H9 (cell line): ENCODE results near the gene MORN3. TPM values are rescaled to one million over a fixed set of nuclear protein-coding genes. Genes with fewer than 3 reads are reported as not detected.

Source experiments
- DNase-seq: peaks from one replicate; pipeline ENCODE4 v3.0.0-alpha.2; 2017
- H2AFZ ChIP-seq: one replicate; pipeline ENCODE4 v1.6.1; 2013; ENCODE audit warnings: mild to moderate bottlenecking, low read length, control low read depth, moderate library complexity
- H2AK5ac ChIP-seq: 2 replicates; pipeline ENCODE4 v1.6.1; 2013; ENCODE audit warnings: low read length, control low read depth, mixed read lengths; ENCODE audit not compliant: insufficient read length
- H2BK120ac ChIP-seq: one replicate; pipeline ENCODE4 v1.6.1; 2013; ENCODE audit warnings: low read depth, mild to moderate bottlenecking, low read length, control low read depth, inconsistent platforms; ENCODE audit not compliant: poor library complexity, severe bottlenecking
- H2BK12ac ChIP-seq: 2 replicates; pipeline ENCODE4 v1.6.1; 2013; ENCODE audit warnings: low read length, control low read depth, mixed read lengths, low read depth; ENCODE audit not compliant: insufficient read length
- H2BK15ac ChIP-seq: 2 replicates; pipeline ENCODE4 v1.6.1; 2013; ENCODE audit warnings: low read depth, low read length, control low read depth
- H2BK20ac ChIP-seq: one replicate; pipeline ENCODE4 v1.6.1; 2013; ENCODE audit warnings: low read depth, mild to moderate bottlenecking, low read length, control low read depth, inconsistent platforms; ENCODE audit not compliant: poor library complexity, severe bottlenecking
- H2BK5ac ChIP-seq: 2 replicates; pipeline ENCODE4 v1.6.1; 2013; ENCODE audit warnings: low read length, control low read depth, mixed read lengths; ENCODE audit not compliant: insufficient read length
- H3K14ac ChIP-seq: 2 replicates; pipeline ENCODE4 v1.6.1; 2013; ENCODE audit warnings: low read length, control low read depth; ENCODE audit not compliant: insufficient read depth
- H3K18ac ChIP-seq: 2 replicates; pipeline ENCODE4 v1.6.1; 2013; ENCODE audit warnings: low read depth, mild to moderate bottlenecking, mixed read lengths, low read length, control low read depth; ENCODE audit not compliant: insufficient read length
- H3K23ac ChIP-seq: 2 replicates; pipeline ENCODE4 v1.6.1; 2013; ENCODE audit warnings: low read length, control low read depth, mixed read lengths, low read depth; ENCODE audit not compliant: insufficient read length
- H3K23me2 ChIP-seq: 2 replicates; pipeline ENCODE4 v1.6.1; 2013; ENCODE audit warnings: low read depth, mild to moderate bottlenecking, mixed read lengths, low read length, control low read depth; ENCODE audit not compliant: insufficient read length, poor library complexity, severe bottlenecking
- H3K27ac ChIP-seq: 2 replicates; pipeline ENCODE4 v1.5.1; 2013; ENCODE audit warnings: low read length, control low read depth, mixed read lengths, low read depth; ENCODE audit not compliant: insufficient read length
- H3K27me3 ChIP-seq: 2 replicates; pipeline ENCODE4 v1.6.1; 2013; ENCODE audit warnings: low read length, control low read depth, inconsistent platforms; ENCODE audit not compliant: insufficient read depth
- H3K4ac ChIP-seq: 2 replicates; pipeline ENCODE4 v1.6.1; 2013; ENCODE audit warnings: low read depth, mild to moderate bottlenecking, control low read depth, inconsistent platforms, low read length, moderate library complexity
- H3K4me1 ChIP-seq: 2 replicates; pipeline ENCODE4 v1.6.1; 2013; ENCODE audit warnings: low read length, control low read depth, inconsistent platforms; ENCODE audit not compliant: insufficient read depth
- H3K4me2 ChIP-seq: 2 replicates; pipeline ENCODE4 v1.6.1; 2013; ENCODE audit warnings: low read length, control low read depth, mixed read lengths; ENCODE audit not compliant: insufficient read length, insufficient read depth
- H3K56ac ChIP-seq: 2 replicates; pipeline ENCODE4 v1.6.1; 2013; ENCODE audit warnings: low read depth, mild to moderate bottlenecking, mixed read lengths, low read length, control low read depth; ENCODE audit not compliant: insufficient read length
- H3K79me1 ChIP-seq: 2 replicates; pipeline ENCODE4 v1.6.1; 2013; ENCODE audit warnings: low read depth, mild to moderate bottlenecking, moderate library complexity, low read length, control low read depth, inconsistent platforms; ENCODE audit not compliant: insufficient read depth, poor library complexity, severe bottlenecking
- H3K79me2 ChIP-seq: 2 replicates; pipeline ENCODE4 v1.6.1; 2013; ENCODE audit warnings: low read length, control low read depth, inconsistent platforms; ENCODE audit not compliant: insufficient read depth
- H3K9ac ChIP-seq: 2 replicates; pipeline ENCODE4 v1.6.1; 2013; ENCODE audit warnings: low read length, control low read depth, mixed read lengths; ENCODE audit not compliant: insufficient read length; ENCODE audit errors: extremely low read depth
- H3K9me3 ChIP-seq: one replicate; pipeline ENCODE4 v1.6.1; 2013; ENCODE audit warnings: low read depth, low read length, inconsistent platforms; ENCODE audit not compliant: control insufficient read depth
- H3T11ph ChIP-seq: one replicate; pipeline ENCODE4 v1.6.1; 2013; ENCODE audit warnings: mild to moderate bottlenecking, low read length, control low read depth, inconsistent platforms
- H4K20me1 ChIP-seq: one replicate; pipeline ENCODE4 v1.6.1; 2013; ENCODE audit not compliant: control insufficient read depth, insufficient read length, insufficient read depth
- H4K5ac ChIP-seq: 2 replicates; pipeline ENCODE4 v1.6.1; 2013; ENCODE audit warnings: low read depth, mild to moderate bottlenecking, mixed read lengths, low read length, control low read depth; ENCODE audit not compliant: insufficient read length
- H4K8ac ChIP-seq: replicated peaks from 2 replicates; pipeline ENCODE4 v1.6.1; 2013; ENCODE audit warnings: low read length, control low read depth, mixed read lengths, low read depth; ENCODE audit not compliant: insufficient read length
- H4K91ac ChIP-seq: 2 replicates; pipeline ENCODE4 v1.6.1; 2013; ENCODE audit warnings: low read depth, mild to moderate bottlenecking, moderate library complexity, mixed read lengths, low read length, control low read depth; ENCODE audit not compliant: insufficient read length
- H3K27ac Mint-ChIP-seq, 3 experiments: 2 replicates in 2 of 3; 3 replicates in 1 of 3; pipeline ENCODE4 v1.8.0; 2020 to 2021; ENCODE audit warnings: mixed read lengths in 3 of 3, mild to moderate bottlenecking in 1 of 3, moderate library complexity in 1 of 3
- H3K27me3 Mint-ChIP-seq: 2 replicates; pipeline ENCODE4 v1.8.0; 2021; ENCODE audit warnings: low read depth, mild to moderate bottlenecking, moderate library complexity, mixed read lengths
- H3K36me3 Mint-ChIP-seq, 3 experiments: 2 replicates in 2 of 3; 3 replicates in 1 of 3; pipeline ENCODE4 v1.8.0; 2020 to 2021; ENCODE audit warnings: low read depth in 3 of 3, mixed read lengths in 3 of 3; ENCODE audit not compliant: insufficient read depth in 1 of 3
- H3K4me1 Mint-ChIP-seq, 2 experiments: 2 replicates each; pipeline ENCODE4 v1.8.0; 2020; ENCODE audit warnings: mixed read lengths in 2 of 2
- H3K4me3 Mint-ChIP-seq, 2 experiments: 2 replicates in 1 of 2; 3 replicates in 1 of 2; pipeline ENCODE4 v1.8.0; 2020 to 2021; ENCODE audit warnings: mild to moderate bottlenecking in 2 of 2, mixed read lengths in 2 of 2, moderate library complexity in 1 of 2
- H3K9me3 Mint-ChIP-seq, 2 experiments: 2 replicates in 1 of 2; 3 replicates in 1 of 2; pipeline ENCODE4 v1.8.0; 2020; ENCODE audit warnings: mild to moderate bottlenecking in 2 of 2, mixed read lengths in 2 of 2, moderate library complexity in 1 of 2
- CTCF ChIP-seq: fragments of 200-600 bp; sonication (generic); conservative IDR thresholded peaks from 3 replicates; pipeline ENCODE4 v1.8.0; 2021; ENCODE audit warnings: antibody characterized with exemption, mild to moderate bottlenecking
- WGBS: extraction: QIAGEN DNeasy Blood & Tissue Kit; methylation state at CpG from one replicate; pipeline ENCODE4 v1.1.7; 2013; ENCODE audit warnings: missing lambda C conversion rate, low lambda C conversion rate, mixed read lengths; ENCODE audit not compliant: insufficient read length; ENCODE audit errors: extremely low coverage; 5-methylcytosine and 5-hydroxymethylcytosine counted together
- total RNA-seq: library from RNA; stranded (reverse); gene quantifications from 2 replicates; pipeline ENCODE4 v1.2.1, GENCODE V29; 2021

Gene MORN3
- total RNA-seq, 1 experiment from 2014 or later, result 0.37 TPM

- H2AK5ac ChIP-seq, result no peak overlapping the region
- no peak overlapping the region for H3K9ac ChIP-seq
- no peak overlapping the region for H2AFZ ChIP-seq
- H3K23ac ChIP-seq, result no peak overlapping the region
- H3K4ac ChIP-seq, result no peak overlapping the region
- H2BK20ac ChIP-seq, result no peak overlapping the region
- H3K36me3 Mint-ChIP-seq, result no peaks in the 10 kb centered on the region
- no peak overlapping the region for H2BK120ac ChIP-seq
- H3K4me2 ChIP-seq, result no peak overlapping the region
- H3K4me1 ChIP-seq, result no peaks in the 10 kb centered on the region
- H3T11ph ChIP-seq, result no peak overlapping the region
- WGBS, result no CpG with 5 or more reads among the region's 9 CpGs
- no peaks in the 10 kb centered on the region for H3K9me3 Mint-ChIP-seq
- H3K27me3 Mint-ChIP-seq, result peaks cover 5% of the 10 kb centered on the region
- no peak overlapping the region for H4K5ac ChIP-seq
- no peak overlapping the region for H2BK5ac ChIP-seq
- no peak overlapping the region for H2BK12ac ChIP-seq
- H3K27me3 ChIP-seq, result no peaks in the 10 kb centered on the region
- no peaks in the 10 kb centered on the region for H3K9me3 ChIP-seq
- H3K4me1 Mint-ChIP-seq, result no peaks in the 10 kb centered on the region
- no peak overlapping the region for H3K56ac ChIP-seq
- no peak overlapping the region for H3K18ac ChIP-seq
- no peak overlapping the region for H3K27ac Mint-ChIP-seq
- DNase-seq, result no peak
- H4K8ac ChIP-seq, result no peak overlapping the region
- H3K27ac ChIP-seq, result no peak overlapping the region
- no peak overlapping the region for H3K14ac ChIP-seq
- no peaks in the 10 kb centered on the region for H3K79me1 ChIP-seq
- no peak overlapping the region for H2BK15ac ChIP-seq
- H3K4me3 Mint-ChIP-seq, result no peak overlapping the region
- H3K79me2 ChIP-seq, result no peaks in the 10 kb centered on the region
- H4K20me1 ChIP-seq, result no peaks in the 10 kb centered on the region
- peak; percentile 80 for TF ChIP-seq CTCF
- no peak overlapping the region for H4K91ac ChIP-seq
- H3K23me2 ChIP-seq, result no peaks in the 10 kb centered on the region
Observed at GRCh38 chr12:121697093-121697698, 27.7 kb upstream of the MORN3 start.
